Astrocyte of the spinal cord (primary cell): ENCODE data around the gene MAN1C1.
"Not testable (repeated sequence)": the region's sequence is repeated elsewhere in the genome, so short reads cannot be mapped to it uniquely, and the experiment has no call there.

Experiments
- DNase-seq: peaks from one replicate; pipeline ENCODE4 v3.0.0; 2011; ENCODE audit warnings: low read depth, low spot score
- H3K4me3 ChIP-seq: 2 replicates; pipeline ENCODE4 v1.5.1; 2011; ENCODE audit warnings: low read depth, mild to moderate bottlenecking, low read length, moderate library complexity
- CTCF ChIP-seq: IDR thresholded peaks from 2 replicates; pipeline ENCODE4 v1.5.1; 2012; ENCODE audit warnings: low read depth, mild to moderate bottlenecking, low read length, inconsistent platforms
- in situ Hi-C: cut with HindIII; loops from 2 replicates; pipeline ENCODE4 v1.10.0; 2017; ENCODE audit warnings: low sequenced_read_pairs

The MAN1C1 gene

GRCh38 chr1:25631750-25632485 lies 15.3 kb downstream of the MAN1C1 start:
- in situ Hi-C loops: no loop called here
- DNase-seq: no peak
- TF ChIP-seq CTCF: no peak
- no peak overlapping the region for H3K4me3 ChIP-seq

- no peak overlapping the region for H3K4me3 ChIP-seq
- in situ Hi-C loops: no loop called here
- no peak for TF ChIP-seq CTCF
- no peak for DNase-seq
These were observed 17.5 kb downstream of the MAN1C1 start for GRCh38 chr1:25634066-25634465.

- H3K4me3 ChIP-seq: no peak overlapping the region
- no peak for DNase-seq
- in situ Hi-C loops: no loop called here
- no peak for TF ChIP-seq CTCF
These were observed 18.3 kb downstream of the MAN1C1 start for GRCh38 chr1:25634896-25635295.

GRCh38 chr1:25636141-25636540 lies 19.6 kb downstream of the MAN1C1 start:
- in situ Hi-C loops, H3K4me3 ChIP-seq, DNase-seq: not testable (repeated sequence)

- no peak for TF ChIP-seq CTCF
- in situ Hi-C loops: no loop called here
These were observed 24.2 kb downstream of the MAN1C1 start for GRCh38 chr1:25640646-25641328.

GRCh38 chr1:25641329-25641725 lies 24.7 kb downstream of the MAN1C1 start:
- H3K4me3 ChIP-seq: no peak overlapping the region
- no peak for DNase-seq
- TF ChIP-seq CTCF: no peak
- in situ Hi-C loops: no loop called here

More at GRCh38 chr1:25640646-25641328, 24.2 kb downstream of the MAN1C1 start:
- no peak overlapping the region for H3K4me3 ChIP-seq
- no peak for DNase-seq

- no peak overlapping the region for H3K4me3 ChIP-seq
- in situ Hi-C loops: no loop called here
- TF ChIP-seq CTCF: no peak
- peak; percentile 10 for DNase-seq
These were observed 25.5 kb downstream of the MAN1C1 start for GRCh38 chr1:25641931-25642573.
